Measurements from ENCODE around the gene LOC101059915.
A peak's percentile ranks its signal among the peaks of the same experiment; 100 is the strongest.
"Not testable (repeated sequence)": the region's sequence is repeated elsewhere in the genome, so short reads cannot be mapped to it uniquely, and the experiment has no call there.

The LOC101059915 gene

GRCh38 chrX:71660562-71661416 is 6.6 kb upstream of the LOC101059915 start:
- no peaks in the 10 kb centered on the region for H3K36me3 Mint-ChIP-seq
- no peaks in the 10 kb centered on the region for H3K9me3 Mint-ChIP-seq
- H3K4me1 Mint-ChIP-seq = peaks cover 0 to 4% (median 4%) of the 10 kb centered on the region in 3 donors
- peaks cover 5% of the 10 kb centered on the region for H3K27me3 Mint-ChIP-seq
- H3K4me3 Mint-ChIP-seq = no peak overlapping the region
- H3K27ac Mint-ChIP-seq = peak overlapping the region in 1 of 3 donors; percentile 19

- Mint-ChIP-seq H3K4me3 (no peak overlapping the region), H3K27me3 (peaks cover 5% of the 10 kb centered on the region), H3K27ac (no peak overlapping the region), H3K4me1 (peaks cover 0 to 4% (median 4%) of the 10 kb centered on the region in 3 donors), H3K36me3 (no peaks in the 10 kb centered on the region), H3K9me3 (no peaks in the 10 kb centered on the region)
These were observed 5.4 kb upstream of the LOC101059915 start for GRCh38 chrX:71661919-71662318.

- Mint-ChIP-seq H3K27ac (peak overlapping the region in 1 of 3 donors; percentile 84), H3K4me3 (peak overlapping the region in 1 of 4 donors; percentile 17)
- not testable (repeated sequence) for H3K27me3 Mint-ChIP-seq, H3K9me3 Mint-ChIP-seq, H3K36me3 Mint-ChIP-seq, H3K4me1 Mint-ChIP-seq
These were observed 4.7 kb upstream of the LOC101059915 start for GRCh38 chrX:71662654-71663053.

GRCh38 chrX:71663238-71663637 is 4.1 kb upstream of the LOC101059915 start:
- not testable (repeated sequence) for H3K9me3 Mint-ChIP-seq, H3K36me3 Mint-ChIP-seq, H3K27me3 Mint-ChIP-seq, H3K4me1 Mint-ChIP-seq
- H3K4me3 Mint-ChIP-seq = peak overlapping the region in 2 of 4 donors; percentile 4 to 69
- peak overlapping the region in 1 of 3 donors; percentile 53 for H3K27ac Mint-ChIP-seq

DNA sequence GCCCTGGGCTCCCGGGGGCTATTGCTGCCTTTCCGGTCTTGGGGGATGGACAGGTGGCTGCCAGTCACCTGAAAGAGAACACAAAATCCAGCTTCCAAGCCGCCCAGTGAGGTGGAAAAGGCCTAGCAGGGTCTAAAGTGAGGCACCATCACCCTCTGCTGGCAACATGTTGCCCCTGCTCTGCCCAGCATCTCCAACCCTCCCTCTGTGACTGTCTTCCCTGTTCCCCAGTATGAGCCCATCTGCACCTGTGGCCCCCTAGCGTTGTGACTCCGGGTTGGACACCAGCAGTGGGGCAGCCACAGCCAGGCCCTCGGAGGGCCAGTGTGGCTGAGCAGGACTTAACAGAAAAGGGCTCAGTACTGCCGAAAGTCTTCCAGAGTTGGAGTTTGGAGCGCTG is 3.1 kb upstream of the LOC101059915 start:
- not testable (repeated sequence) for H3K9me3 Mint-ChIP-seq, H3K27me3 Mint-ChIP-seq, H3K4me3 Mint-ChIP-seq, H3K27ac Mint-ChIP-seq, H3K4me1 Mint-ChIP-seq, H3K36me3 Mint-ChIP-seq

- no peaks in the 10 kb centered on the region for H3K36me3 Mint-ChIP-seq
- no peak overlapping the region for H3K4me3 Mint-ChIP-seq
- peaks cover 0 to 4% (median 4%) of the 10 kb centered on the region in 3 donors for H3K4me1 Mint-ChIP-seq
- peaks cover 8% of the 10 kb centered on the region for H3K27me3 Mint-ChIP-seq
- no peak overlapping the region for H3K27ac Mint-ChIP-seq
- peaks cover 0 to 1% (median 0%) of the 10 kb centered on the region in 3 donors for H3K9me3 Mint-ChIP-seq
These were observed 2.4 kb upstream of the LOC101059915 start for GRCh38 chrX:71664889-71665491.

DNA sequence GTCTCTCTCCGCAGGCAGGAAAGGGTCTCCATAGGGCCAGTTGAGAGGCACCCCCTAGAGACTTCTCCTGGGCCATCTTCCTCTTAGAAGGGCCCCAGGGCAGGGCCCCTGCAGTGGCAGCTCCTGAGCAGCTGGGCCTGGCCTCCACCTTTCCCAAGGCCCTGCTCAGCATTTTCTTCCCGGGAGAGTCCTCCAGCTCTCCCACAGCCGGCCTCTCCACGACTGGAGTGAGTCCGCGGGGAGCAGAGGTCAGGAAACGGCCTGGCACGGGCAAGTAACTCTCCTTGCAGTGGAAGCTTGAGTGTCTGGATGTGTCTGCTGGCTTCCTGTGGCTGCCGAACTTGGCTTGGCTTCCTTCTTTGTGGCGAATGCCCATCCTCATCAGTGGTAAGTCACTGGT is 1.6 kb upstream of the LOC101059915 start:
- Mint-ChIP-seq H3K4me1 (peaks cover 0 to 4% (median 4%) of the 10 kb centered on the region in 3 donors), H3K9me3 (peaks cover 0 to 1% (median 0%) of the 10 kb centered on the region in 3 donors), H3K36me3 (no peaks in the 10 kb centered on the region), H3K27me3 (peaks cover 11% of the 10 kb centered on the region), H3K27ac (no peak overlapping the region), H3K4me3 (no peak overlapping the region)

DNA sequence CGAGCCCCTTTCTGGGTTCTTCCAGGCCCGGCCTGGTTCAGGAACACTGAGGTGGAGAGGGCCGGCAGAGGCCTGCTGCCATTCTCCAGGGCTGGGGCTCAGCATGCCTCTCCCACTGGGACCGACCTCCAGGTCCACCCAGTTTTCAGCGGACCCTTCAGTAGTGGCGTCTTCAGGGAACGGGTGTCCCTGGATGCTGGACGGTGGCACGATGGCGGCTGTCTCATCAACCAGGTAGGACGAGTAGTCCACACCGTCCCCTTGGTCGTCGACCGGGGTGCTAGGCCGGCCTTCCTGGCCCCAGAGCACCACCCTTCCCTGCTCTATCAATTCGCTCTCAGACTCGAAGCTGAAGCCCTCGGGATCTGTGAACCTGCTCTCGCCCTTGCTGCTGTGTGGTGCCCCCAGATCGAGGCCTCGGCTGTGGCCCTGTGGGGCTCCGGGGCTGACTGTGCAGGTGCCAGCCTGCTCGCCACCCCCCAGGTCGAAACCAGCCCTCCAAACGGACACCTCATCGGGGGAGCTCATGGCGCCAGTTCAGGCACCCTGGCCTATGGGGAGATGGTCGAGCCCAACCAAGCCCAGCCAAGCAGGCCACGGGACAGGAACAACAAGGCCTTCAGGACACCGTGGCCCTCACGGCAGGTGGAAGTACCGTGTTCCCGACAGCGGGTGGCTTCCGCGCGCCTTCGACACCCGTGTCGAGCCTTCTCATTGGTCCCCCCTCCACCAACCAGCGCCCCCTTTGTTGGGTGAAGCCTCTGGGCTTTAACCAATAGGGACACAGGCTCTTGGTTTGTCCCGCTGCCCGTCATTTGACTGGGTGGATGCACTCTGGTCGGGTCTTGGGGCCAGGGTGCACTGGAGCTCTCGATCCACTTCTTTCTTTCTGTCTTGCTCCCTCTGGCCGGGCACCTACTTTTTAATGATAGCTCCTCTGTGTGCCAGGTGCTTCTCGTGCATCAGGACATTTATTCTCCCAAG is 814 bp upstream of the LOC101059915 start:
- H3K27me3 Mint-ChIP-seq = peaks cover 11% of the 10 kb centered on the region
- no peak overlapping the region for H3K4me3 Mint-ChIP-seq
- H3K36me3 Mint-ChIP-seq = no peaks in the 10 kb centered on the region
- peaks cover 0 to 1% (median 0%) of the 10 kb centered on the region in 3 donors for H3K9me3 Mint-ChIP-seq
- peak overlapping the region in 1 of 3 donors; percentile 90 for H3K27ac Mint-ChIP-seq
- H3K4me1 Mint-ChIP-seq = peaks cover 0 to 4% (median 4%) of the 10 kb centered on the region in 3 donors

DNA sequence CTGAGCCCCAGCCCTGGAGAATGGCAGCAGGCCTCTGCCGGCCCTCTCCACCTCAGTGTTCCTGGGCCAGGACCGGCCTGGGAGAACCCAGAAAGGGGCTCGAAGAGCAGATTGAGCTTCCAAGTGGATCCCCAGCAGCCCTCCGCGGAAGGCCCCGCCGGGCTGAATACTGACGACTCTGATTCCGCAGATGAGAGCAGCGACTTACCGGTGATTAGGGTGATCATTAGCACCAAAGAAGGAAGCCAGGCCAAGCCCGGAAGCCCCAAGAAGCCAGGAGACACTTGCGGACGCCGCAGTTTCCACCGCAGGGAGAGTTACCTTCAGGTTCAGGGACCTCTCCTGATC is 876 bp downstream of the LOC101059915 start:
- H3K27ac Mint-ChIP-seq = no peak overlapping the region

DNA sequence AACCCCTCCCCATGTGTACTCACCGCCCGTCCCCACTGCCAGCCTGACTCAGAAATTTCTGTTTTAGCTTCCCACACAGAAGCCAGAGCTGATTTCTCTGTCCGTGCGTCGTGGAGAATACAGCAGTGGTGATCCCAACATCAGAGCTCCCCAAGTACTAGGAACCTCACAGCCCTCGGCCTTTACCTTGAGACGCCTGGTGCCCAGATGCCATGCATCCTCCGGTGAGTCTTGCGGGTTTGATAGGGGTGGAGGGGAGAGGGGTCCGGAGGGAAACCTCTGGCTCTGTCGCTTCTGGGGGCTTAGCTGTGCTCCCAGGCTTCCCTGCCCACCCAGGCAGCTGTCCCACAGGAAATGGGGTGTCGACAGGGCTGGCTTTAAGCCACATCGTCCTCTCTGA is 2.1 kb downstream of the LOC101059915 start:
- Mint-ChIP-seq H3K4me3 (no peak overlapping the region), H3K27ac (no peak overlapping the region), H3K27me3 (peaks cover 11% of the 10 kb centered on the region), H3K36me3 (no peaks in the 10 kb centered on the region), H3K9me3 (peaks cover 0 to 1% (median 0%) of the 10 kb centered on the region in 3 donors), H3K4me1 (no peaks in the 10 kb centered on the region)

More for the DNA sequence above, 876 bp downstream of the LOC101059915 start:
- no peaks in the 10 kb centered on the region for H3K36me3 Mint-ChIP-seq
- H3K4me1 Mint-ChIP-seq = peaks cover 0 to 4% (median 2%) of the 10 kb centered on the region in 3 donors
- H3K4me3 Mint-ChIP-seq = no peak overlapping the region
- peaks cover 0 to 1% (median 0%) of the 10 kb centered on the region in 3 donors for H3K9me3 Mint-ChIP-seq
- peaks cover 11% of the 10 kb centered on the region for H3K27me3 Mint-ChIP-seq

DNA sequence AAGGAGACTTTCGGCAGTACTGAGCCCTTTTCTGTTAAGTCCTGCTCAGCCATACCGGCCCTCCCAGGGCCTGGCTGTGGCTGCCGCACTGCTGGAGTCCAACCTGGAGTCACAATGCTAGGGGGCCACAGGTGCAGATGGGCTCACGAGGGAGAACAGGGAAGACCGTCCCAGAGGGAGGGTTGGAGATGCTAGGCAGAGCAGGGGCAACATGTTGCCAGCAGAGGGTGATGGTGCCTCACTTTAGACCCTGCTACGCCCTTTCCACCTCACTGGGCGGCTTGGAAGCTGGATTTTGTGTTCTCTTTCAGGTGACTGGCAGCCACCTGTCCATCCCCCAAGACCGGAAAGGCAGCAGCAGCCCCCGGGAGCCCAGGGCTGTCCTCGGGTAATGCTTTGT is 2.6 kb downstream of the LOC101059915 start:
- H3K36me3 Mint-ChIP-seq, H3K4me3 Mint-ChIP-seq, H3K9me3 Mint-ChIP-seq, H3K4me1 Mint-ChIP-seq, H3K27ac Mint-ChIP-seq: not testable (repeated sequence)
- peaks cover 11% of the 10 kb centered on the region for H3K27me3 Mint-ChIP-seq

GRCh38 chrX:71671043-71671780 is 3.9 kb downstream of the LOC101059915 start:
- Mint-ChIP-seq H3K9me3 (peaks cover 0 to 1% (median 0%) of the 10 kb centered on the region in 3 donors), H3K4me1 (no peaks in the 10 kb centered on the region), H3K4me3 (peak overlapping the region in 1 of 4 donors; percentile 34), H3K36me3 (no peaks in the 10 kb centered on the region), H3K27me3 (peaks cover 11% of the 10 kb centered on the region), H3K27ac (no peak overlapping the region)

DNA sequence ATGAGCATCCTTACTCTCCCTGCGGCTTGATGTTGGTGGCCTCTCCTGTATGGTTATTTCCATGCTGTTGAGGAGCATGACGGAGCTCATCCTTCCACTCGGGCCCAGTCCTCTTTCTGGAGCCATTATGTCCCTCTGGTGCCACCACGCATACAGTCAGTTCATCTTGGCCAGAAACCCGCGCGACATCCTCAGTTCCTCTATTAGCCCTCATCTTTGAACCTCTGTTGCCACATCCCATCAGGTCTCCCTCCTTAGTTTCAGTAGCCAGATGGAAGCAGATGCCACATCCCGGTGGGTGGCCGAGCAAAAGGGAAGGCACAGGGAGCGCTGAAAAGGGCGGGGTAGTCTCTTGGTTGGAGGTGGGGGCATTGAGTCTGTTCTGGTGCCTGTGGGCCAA is 4.6 kb downstream of the LOC101059915 start:
- Mint-ChIP-seq H3K27me3 (peaks cover 11% of the 10 kb centered on the region), H3K27ac (no peak overlapping the region), H3K4me1 (no peaks in the 10 kb centered on the region), H3K9me3 (peaks cover 0 to 1% (median 0%) of the 10 kb centered on the region in 3 donors), H3K4me3 (no peak overlapping the region), H3K36me3 (no peaks in the 10 kb centered on the region)

- H3K27me3 Mint-ChIP-seq, H3K4me1 Mint-ChIP-seq, H3K27ac Mint-ChIP-seq, H3K9me3 Mint-ChIP-seq, H3K36me3 Mint-ChIP-seq, H3K4me3 Mint-ChIP-seq: not testable (repeated sequence)
These were observed 8.3 kb downstream of the LOC101059915 start for GRCh38 chrX:71675636-71676035.
